ENCODE data around the gene TRAPPC2. TPM values are rescaled to one million over a fixed set of nuclear protein-coding genes. Genes with fewer than 3 reads are reported as not detected.

TRAPPC2 gene
- total and polyA plus RNA-seq, 9 of the 15 experiments (the other 6 are each of a cell fraction or from before 2014, with no cell fraction given): 10.3 to 30.6 (median 18.6) TPM

GRCh38 chrX:13688958-13689740 lies 45.3 kb downstream of the TRAPPC2 start, which contains the start of gene RAB9A (continued):
- TF ChIP-seq, protein P1, sequence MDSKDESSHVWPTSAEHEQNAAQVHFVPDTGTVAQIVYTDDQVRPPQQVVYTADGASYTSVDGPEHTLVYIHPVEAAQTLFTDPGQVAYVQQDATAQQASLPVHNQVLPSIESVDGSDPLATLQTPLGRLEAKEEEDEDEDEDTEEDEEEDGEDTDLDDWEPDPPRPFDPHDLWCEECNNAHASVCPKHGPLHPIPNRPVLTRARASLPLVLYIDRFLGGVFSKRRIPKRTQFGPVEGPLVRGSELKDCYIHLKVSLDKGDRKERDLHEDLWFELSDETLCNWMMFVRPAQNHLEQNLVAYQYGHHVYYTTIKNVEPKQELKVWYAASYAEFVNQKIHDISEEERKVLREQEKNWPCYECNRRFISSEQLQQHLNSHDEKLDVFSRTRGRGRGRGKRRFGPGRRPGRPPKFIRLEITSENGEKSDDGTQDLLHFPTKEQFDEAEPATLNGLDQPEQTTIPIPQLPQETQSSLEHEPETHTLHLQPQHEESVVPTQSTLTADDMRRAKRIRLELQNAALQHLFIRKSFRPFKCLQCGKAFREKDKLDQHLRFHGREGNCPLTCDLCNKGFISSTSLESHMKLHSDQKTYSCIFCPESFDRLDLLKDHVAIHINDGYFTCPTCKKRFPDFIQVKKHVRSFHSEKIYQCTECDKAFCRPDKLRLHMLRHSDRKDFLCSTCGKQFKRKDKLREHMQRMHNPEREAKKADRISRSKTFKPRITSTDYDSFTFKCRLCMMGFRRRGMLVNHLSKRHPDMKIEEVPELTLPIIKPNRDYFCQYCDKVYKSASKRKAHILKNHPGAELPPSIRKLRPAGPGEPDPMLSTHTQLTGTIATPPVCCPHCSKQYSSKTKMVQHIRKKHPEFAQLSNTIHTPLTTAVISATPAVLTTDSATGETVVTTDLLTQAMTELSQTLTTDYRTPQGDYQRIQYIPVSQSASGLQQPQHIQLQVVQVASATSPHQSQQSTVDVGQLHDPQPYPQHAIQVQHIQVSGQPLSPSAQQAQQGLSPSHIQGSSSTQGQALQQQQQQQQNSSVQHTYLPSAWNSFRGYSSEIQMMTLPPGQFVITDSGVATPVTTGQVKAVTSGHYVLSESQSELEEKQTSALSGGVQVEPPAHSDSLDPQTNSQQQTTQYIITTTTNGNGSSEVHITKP (IDR thresholded peaks at IDR 0.05; ENCODE audit: partially characterized antibody): no peak
- TF ChIP-seq, protein P2, sequence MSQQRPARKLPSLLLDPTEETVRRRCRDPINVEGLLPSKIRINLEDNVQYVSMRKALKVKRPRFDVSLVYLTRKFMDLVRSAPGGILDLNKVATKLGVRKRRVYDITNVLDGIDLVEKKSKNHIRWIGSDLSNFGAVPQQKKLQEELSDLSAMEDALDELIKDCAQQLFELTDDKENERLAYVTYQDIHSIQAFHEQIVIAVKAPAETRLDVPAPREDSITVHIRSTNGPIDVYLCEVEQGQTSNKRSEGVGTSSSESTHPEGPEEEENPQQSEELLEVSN (IDR thresholded peaks at IDR 0.05; ENCODE audit: borderline replicate concordance in 1 of 2, extremely low read depth in 1 of 2, insufficient read depth in 1 of 2, insufficient read length in 1 of 2, low read depth in 1 of 2, low read length in 1 of 2, poor library complexity in 1 of 2, severe bottlenecking in 1 of 2): peak in 1 of 2 experiments; percentile 6
- no peak for TF ChIP-seq TEAD1 (CRISPR knock-in tag; IDR thresholded peaks at IDR 0.05)
- peak; percentile 33; the same call in 1 of the 2 replicates for TF ChIP-seq ZBTB40 (IDR thresholded peaks at IDR 0.05)
- TF ChIP-seq ZBTB40 (CRISPR knock-in tag; IDR thresholded peaks at IDR 0.05): no peak
- TF ChIP-seq GTF2E2 (tag; IDR thresholded peaks at IDR 0.05): no peak
- TF ChIP-seq BDP1 (IDR thresholded peaks at IDR 0.05; ENCODE audit: insufficient read depth, insufficient read length): no peak
- TF ChIP-seq, protein P3, sequence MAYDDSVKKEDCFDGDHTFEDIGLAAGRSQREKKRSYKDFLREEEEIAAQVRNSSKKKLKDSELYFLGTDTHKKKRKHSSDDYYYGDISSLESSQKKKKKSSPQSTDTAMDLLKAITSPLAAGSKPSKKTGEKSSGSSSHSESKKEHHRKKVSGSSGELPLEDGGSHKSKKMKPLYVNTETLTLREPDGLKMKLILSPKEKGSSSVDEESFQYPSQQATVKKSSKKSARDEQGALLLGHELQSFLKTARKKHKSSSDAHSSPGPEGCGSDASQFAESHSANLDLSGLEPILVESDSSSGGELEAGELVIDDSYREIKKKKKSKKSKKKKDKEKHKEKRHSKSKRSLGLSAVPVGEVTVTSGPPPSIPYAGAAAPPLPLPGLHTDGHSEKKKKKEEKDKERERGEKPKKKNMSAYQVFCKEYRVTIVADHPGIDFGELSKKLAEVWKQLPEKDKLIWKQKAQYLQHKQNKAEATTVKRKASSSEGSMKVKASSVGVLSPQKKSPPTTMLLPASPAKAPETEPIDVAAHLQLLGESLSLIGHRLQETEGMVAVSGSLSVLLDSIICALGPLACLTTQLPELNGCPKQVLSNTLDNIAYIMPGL (CRISPR knock-in tag; IDR thresholded peaks at IDR 0.05): no peak
- TF ChIP-seq NFIC (IDR thresholded peaks at IDR 0.05): peak; percentile 38
- TF ChIP-seq PHF8 (IDR thresholded peaks at IDR 0.05; ENCODE audit: borderline replicate concordance, low read length): peak; percentile 85; the same call in 1 of the 2 replicates

Data from K562 (cell line).